Endodermal cell (in vitro differentiated cells): ENCODE measurements around the gene KIF7. TPM values are rescaled to one million over a fixed set of nuclear protein-coding genes. Genes with fewer than 3 reads are reported as not detected.

ENCODE experiments used
- DNase-seq: peaks from one replicate; pipeline ENCODE4 v3.0.0-alpha.2; 2017
- H3K27ac ChIP-seq: 2 replicates; pipeline ENCODE4 v1.5.1; 2013; ENCODE audit warnings: mild to moderate bottlenecking, low read depth, low read length, moderate library complexity
- H3K27me3 ChIP-seq: 2 replicates; pipeline ENCODE4 v1.6.1; 2013; ENCODE audit warnings: mild to moderate bottlenecking, low read length, moderate library complexity; ENCODE audit not compliant: insufficient read depth, control insufficient read depth, poor library complexity, severe bottlenecking
- H3K36me3 ChIP-seq: 2 replicates; pipeline ENCODE4 v1.7.0; 2013; ENCODE audit warnings: mild to moderate bottlenecking, low read length, moderate library complexity; ENCODE audit not compliant: control insufficient read depth, insufficient read depth
- H3K4me1 ChIP-seq: one replicate; pipeline ENCODE4 v1.7.0; 2013; ENCODE audit warnings: low read length; ENCODE audit not compliant: control insufficient read depth, insufficient read depth
- H3K4me3 ChIP-seq: 2 replicates; pipeline ENCODE4 v1.5.1; 2013; ENCODE audit warnings: mild to moderate bottlenecking, low read length, moderate library complexity
- H3K9ac ChIP-seq: 2 replicates; pipeline ENCODE4 v1.6.1; 2013; ENCODE audit warnings: mild to moderate bottlenecking, low read length, moderate library complexity; ENCODE audit not compliant: poor library complexity, severe bottlenecking; ENCODE audit errors: extremely low read depth
- H3K9me3 ChIP-seq: 2 replicates; pipeline ENCODE4 v1.6.1; 2013; ENCODE audit warnings: mild to moderate bottlenecking, low read length, moderate library complexity; ENCODE audit not compliant: control insufficient read depth
- H3K27ac Mint-ChIP-seq: 2 replicates; pipeline ENCODE4 v1.8.0; 2020; ENCODE audit warnings: mixed read lengths
- H3K27me3 Mint-ChIP-seq: 2 replicates; pipeline ENCODE4 v1.8.0; 2021; ENCODE audit warnings: mild to moderate bottlenecking, mixed read lengths; ENCODE audit not compliant: insufficient read depth
- H3K36me3 Mint-ChIP-seq: 2 replicates; pipeline ENCODE4 v1.8.0; 2020; ENCODE audit warnings: low read depth, mixed read lengths
- H3K4me1 Mint-ChIP-seq: 2 replicates; pipeline ENCODE4 v1.8.0; 2020; ENCODE audit warnings: mixed read lengths
- H3K4me3 Mint-ChIP-seq: 2 replicates; pipeline ENCODE4 v1.8.0; 2020; ENCODE audit warnings: mild to moderate bottlenecking, moderate library complexity, mixed read lengths
- H3K9me3 Mint-ChIP-seq: 2 replicates; pipeline ENCODE4 v1.8.0; 2020; ENCODE audit warnings: mild to moderate bottlenecking, mixed read lengths
- CTCF ChIP-seq: fragments of 200-600 bp; sonication (generic); conservative IDR thresholded peaks from 2 replicates; pipeline ENCODE4 v1.5.0; 2021; ENCODE audit warnings: antibody characterized with exemption, mild to moderate bottlenecking
- WGBS, 2 experiments: methylation state at CpG; one replicate each; pipeline versions ENCODE4 v1.1.5 to v1.1.7; 2013; ENCODE audit warnings: missing lambda C conversion rate in 2 of 2, mixed read lengths in 1 of 2; ENCODE audit not compliant: insufficient coverage in 1 of 2, insufficient read length in 1 of 2; 5-methylcytosine and 5-hydroxymethylcytosine counted together
- total RNA-seq, 2 donors: library from RNA; stranded (reverse); fragmentation: NEBNext Ultra II Directional in 1 of 2; extraction: Animal tissue kit (Norgen Biotek cat#: 25700) in 1 of 2; gene quantifications; 2 replicates in 1 of 2; 3 replicates in 1 of 2; pipeline ENCODE4 v1.2.1, GENCODE V29; 2021

Gene KIF7
- total RNA-seq, 2 donors from 2014 or later = 22.9 to 24.4 TPM

- Histone ChIP-seq H3K9ac (no peak overlapping the region), H3K27ac (no peak overlapping the region), H3K4me3 (no peak overlapping the region), H3K4me1 (no peaks in the 10 kb centered on the region), H3K36me3 (peaks cover 81% of the 10 kb centered on the region), H3K27me3 (no peaks in the 10 kb centered on the region), H3K9me3 (peaks cover 4% of the 10 kb centered on the region)
- Mint-ChIP-seq H3K4me3 (no peak overlapping the region), H3K27me3 (no peaks in the 10 kb centered on the region), H3K4me1 (no peaks in the 10 kb centered on the region), H3K9me3 (peaks cover 21% of the 10 kb centered on the region), H3K36me3 (peaks cover 88% of the 10 kb centered on the region), H3K27ac (no peak overlapping the region)
- TF ChIP-seq CTCF = no peak
- no peak for DNase-seq
- 93 to 100% methylated on average over 1 to 5 of the region's 5 CpGs for WGBS, 2 experiments
These were observed 25.4 kb downstream of the KIF7 start for GRCh38 chr15:89629829-89630228.

GRCh38 chr15:89628806-89629715 is 26.2 kb downstream of the KIF7 start:
- Histone ChIP-seq H3K4me1 (no peaks in the 10 kb centered on the region), H3K9me3 (peaks cover 4% of the 10 kb centered on the region), H3K9ac (no peak overlapping the region), H3K36me3 (peaks cover 89% of the 10 kb centered on the region), H3K27me3 (no peaks in the 10 kb centered on the region), H3K27ac (no peak overlapping the region), H3K4me3 (no peak overlapping the region)
- Mint-ChIP-seq H3K9me3 (peaks cover 13% of the 10 kb centered on the region), H3K4me1 (no peaks in the 10 kb centered on the region), H3K4me3 (no peak overlapping the region), H3K27me3 (no peaks in the 10 kb centered on the region), H3K27ac (peak overlapping the region; percentile 72), H3K36me3 (peaks cover 90% of the 10 kb centered on the region)
- peak; percentile 37 for DNase-seq
- 95 to 97% methylated on average over 13 to 24 of the region's 30 CpGs for WGBS, 2 experiments
- no peak for TF ChIP-seq CTCF

GRCh38 chr15:89628301-89628700 is 27.0 kb downstream of the KIF7 start:
- Mint-ChIP-seq H3K27ac (no peak overlapping the region), H3K27me3 (no peaks in the 10 kb centered on the region), H3K9me3 (peaks cover 6% of the 10 kb centered on the region), H3K4me1 (no peaks in the 10 kb centered on the region), H3K36me3 (peaks cover 89% of the 10 kb centered on the region), H3K4me3 (no peak overlapping the region)
- no peaks in the 10 kb centered on the region for H3K27me3 ChIP-seq
- H3K9ac ChIP-seq = no peak overlapping the region
- TF ChIP-seq CTCF = no peak
- H3K4me1 ChIP-seq = no peaks in the 10 kb centered on the region
- H3K4me3 ChIP-seq = no peak overlapping the region
- no peak for DNase-seq
- H3K27ac ChIP-seq = peak overlapping the region; percentile 24
- H3K36me3 ChIP-seq = peaks cover 90% of the 10 kb centered on the region
- H3K9me3 ChIP-seq = no peaks in the 10 kb centered on the region
- WGBS, 2 experiments = 95 to 96% methylated on average over 9 to 21 of the region's 21 CpGs
